ENCODE measurements around the gene UBD. TPM values are rescaled to one million over a fixed set of nuclear protein-coding genes. Genes with fewer than 3 reads are reported as not detected.

UBD gene
- total and polyA plus RNA-seq, 2 experiments from 2014 or later = not detected

DNA sequence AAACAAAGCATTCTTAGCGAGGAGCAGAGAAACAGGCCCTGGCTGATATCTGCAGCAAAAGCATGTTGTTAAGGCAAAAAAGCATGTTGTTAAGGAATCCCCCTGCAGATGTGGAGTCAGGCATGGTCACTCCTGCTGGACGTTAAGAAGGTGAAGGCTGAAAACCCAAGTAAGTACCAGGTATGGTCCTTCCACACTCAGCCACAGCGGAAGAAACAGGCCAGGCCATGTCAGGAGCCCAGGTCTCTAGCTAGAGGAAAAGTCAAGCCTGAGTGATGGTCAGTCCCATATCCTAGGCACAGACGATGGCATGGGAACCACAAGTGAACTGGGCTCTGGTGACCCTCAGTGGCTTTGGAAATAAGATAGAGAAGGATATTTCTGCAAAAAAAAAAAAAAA is 39.3 kb downstream of the UBD start:
- 30 to 40% methylated on average over 4 of the region's 4 CpGs for WGBS, 2 experiments (ENCODE audit: low coverage in 1 of 2, low lambda C conversion rate in 2 of 2, missing lambda C conversion rate in 2 of 2)
- H3K27me3 ChIP-seq (replicated peaks; ENCODE audit: insufficient read depth) = no peaks in the 10 kb centered on the region
- in situ Hi-C loops (cut with MboI) = no loop called here
- H3F3A ChIP-seq (ENCODE audit: insufficient read depth) = no peaks in the 10 kb centered on the region
- no peak overlapping the region for H2AFZ ChIP-seq
- no peak overlapping the region for H3K27ac ChIP-seq
- no peaks in the 10 kb centered on the region for H4K20me1 ChIP-seq (ENCODE audit: insufficient read depth)
- no peak overlapping the region for H3K9ac ChIP-seq
- H3K4me3 ChIP-seq = no peak overlapping the region
- no peak overlapping the region for H3K4me2 ChIP-seq (ENCODE audit: unreplicated experiment)
- H3K79me2 ChIP-seq (ENCODE audit: insufficient read depth) = no peaks in the 10 kb centered on the region
- H3K4me1 ChIP-seq (ENCODE audit: insufficient read depth) = no peaks in the 10 kb centered on the region
- no peaks in the 10 kb centered on the region for H3K9me3 ChIP-seq (ENCODE audit: low read depth)
- DNase-seq = no peak
- no peak for TF ChIP-seq EZH2phosphoT487 (IDR thresholded peaks at IDR 0.05; ENCODE audit: insufficient read depth, low read depth)
- TF ChIP-seq EZH2 (IDR thresholded peaks at IDR 0.05; ENCODE audit: insufficient read depth, poor library complexity, severe bottlenecking) = no peak
- no peaks in the 10 kb centered on the region for H3K9me2 ChIP-seq (ENCODE audit: insufficient read depth)
- H3K36me3 ChIP-seq (ENCODE audit: low read depth) = no peaks in the 10 kb centered on the region

DNA sequence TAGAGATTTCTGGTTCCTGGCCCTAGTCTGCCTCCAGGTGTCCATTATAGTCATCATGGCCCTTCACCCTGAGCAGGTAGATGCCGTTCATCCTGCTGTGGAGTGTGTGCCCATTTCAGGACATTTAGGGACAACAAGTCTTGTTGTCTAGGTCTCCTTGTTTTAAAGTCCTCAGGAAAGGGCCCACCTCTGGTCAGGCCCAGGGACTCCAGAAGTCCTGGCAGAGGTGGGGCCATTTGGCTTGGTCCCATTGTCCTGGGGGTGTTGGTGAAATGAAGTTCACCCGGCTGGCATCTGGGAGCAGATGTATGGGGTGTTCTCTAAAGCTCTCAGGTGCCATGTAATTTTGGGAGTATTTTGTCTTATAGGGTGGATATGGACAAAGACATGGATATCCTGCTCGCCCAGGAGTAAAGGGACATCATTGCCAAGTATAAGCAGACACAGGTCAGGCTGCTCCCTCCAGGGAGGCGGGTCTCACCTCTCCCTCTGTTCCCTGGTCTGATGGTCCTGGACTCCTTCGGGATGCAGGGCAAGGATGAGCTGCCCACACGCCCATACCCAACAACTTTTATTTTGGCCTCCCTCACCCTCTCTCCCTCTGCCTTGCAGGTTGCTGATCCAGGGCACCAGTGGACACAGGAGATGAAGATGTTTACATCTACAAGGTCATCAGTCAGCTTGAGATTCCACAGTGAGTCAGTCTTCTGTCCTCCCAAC is 40.1 kb downstream of the UBD start:
- no peak overlapping the region for H3K9ac ChIP-seq
- no peak overlapping the region for H2AFZ ChIP-seq
- H3K36me3 ChIP-seq (ENCODE audit: low read depth) = no peaks in the 10 kb centered on the region
- no peaks in the 10 kb centered on the region for H3F3A ChIP-seq (ENCODE audit: insufficient read depth)
- TF ChIP-seq EZH2phosphoT487 (IDR thresholded peaks at IDR 0.05; ENCODE audit: insufficient read depth, low read depth) (no peak), EZH2 (IDR thresholded peaks at IDR 0.05; ENCODE audit: insufficient read depth, poor library complexity, severe bottlenecking) (no peak)
- H3K27ac ChIP-seq = no peak overlapping the region
- no peaks in the 10 kb centered on the region for H4K20me1 ChIP-seq (ENCODE audit: insufficient read depth)
- H3K9me3 ChIP-seq (ENCODE audit: low read depth) = no peaks in the 10 kb centered on the region
- no peak overlapping the region for H3K4me3 ChIP-seq
- no peaks in the 10 kb centered on the region for H3K79me2 ChIP-seq (ENCODE audit: insufficient read depth)
- 28 to 31% methylated on average over 6 of the region's 6 CpGs for WGBS, 2 experiments (ENCODE audit: low coverage in 1 of 2, low lambda C conversion rate in 2 of 2, missing lambda C conversion rate in 2 of 2)
- H3K9me2 ChIP-seq (ENCODE audit: insufficient read depth) = no peaks in the 10 kb centered on the region
- no peak for DNase-seq
- in situ Hi-C loops (cut with MboI) = no loop called here
- no peaks in the 10 kb centered on the region for H3K27me3 ChIP-seq (replicated peaks; ENCODE audit: insufficient read depth)
- no peaks in the 10 kb centered on the region for H3K4me1 ChIP-seq (ENCODE audit: insufficient read depth)
- no peak overlapping the region for H3K4me2 ChIP-seq (ENCODE audit: unreplicated experiment)

DNA sequence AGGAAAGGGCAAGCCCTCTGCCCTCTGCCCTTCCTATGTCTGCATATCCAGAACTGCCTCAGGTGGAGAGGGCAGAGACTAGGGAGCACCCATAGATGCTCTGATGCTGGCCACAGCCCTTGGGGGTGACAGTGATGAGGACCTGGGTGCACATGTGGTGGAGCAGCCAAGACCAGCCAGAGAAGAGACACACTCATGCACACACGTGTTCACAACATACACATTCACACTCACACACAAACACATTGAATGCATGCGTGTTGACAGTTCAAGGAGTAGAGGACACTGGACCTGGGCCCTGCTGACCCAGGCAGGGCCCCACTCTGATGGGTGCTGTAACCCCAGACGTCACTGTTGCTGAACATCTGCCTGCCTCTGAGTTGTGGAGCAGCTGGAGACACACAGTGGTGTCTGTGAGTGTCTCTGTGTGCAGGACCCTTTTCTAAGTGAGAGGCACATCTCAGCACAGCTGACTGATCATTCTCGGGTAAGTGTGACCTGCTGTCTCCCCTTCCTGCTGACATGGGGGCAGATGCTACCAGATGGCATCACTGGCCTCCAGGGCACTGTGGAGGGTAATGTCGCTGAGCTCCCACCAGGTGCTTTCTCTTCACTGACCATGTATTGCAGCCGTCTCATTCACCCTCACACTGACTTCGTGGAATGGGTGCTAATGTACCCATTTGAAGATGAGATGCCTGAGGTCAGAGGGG is 41.6 kb downstream of the UBD start:
- in situ Hi-C loops (cut with MboI) = no loop called here

DNA sequence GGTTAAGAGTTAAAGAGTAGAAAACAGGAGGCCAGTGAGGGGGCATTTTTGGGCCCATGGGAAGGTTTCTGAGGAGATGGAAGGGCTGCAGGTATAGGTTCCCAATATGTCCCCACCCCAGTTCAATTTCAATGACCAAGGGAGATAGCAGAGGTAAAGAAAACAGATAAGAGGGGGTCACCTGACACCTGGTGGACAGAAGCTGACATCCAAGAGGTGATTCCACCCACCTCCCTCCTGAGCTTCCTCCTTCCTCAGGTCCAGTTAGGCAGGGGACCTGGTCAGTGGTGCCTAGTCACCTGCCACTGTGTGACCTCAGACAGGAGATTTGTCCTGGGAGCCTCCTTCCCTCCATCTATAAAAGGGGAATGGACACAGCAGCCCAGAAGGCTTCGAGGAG is 42.3 kb downstream of the UBD start:
- H3K36me3 ChIP-seq (ENCODE audit: low read depth) = no peaks in the 10 kb centered on the region
- in situ Hi-C loops (cut with MboI) = no loop called here
- H4K20me1 ChIP-seq (ENCODE audit: insufficient read depth) = no peaks in the 10 kb centered on the region
- no peak overlapping the region for H3K27ac ChIP-seq
- DNase-seq = no peak
- no peaks in the 10 kb centered on the region for H3K9me2 ChIP-seq (ENCODE audit: insufficient read depth)
- no peak overlapping the region for H3K9ac ChIP-seq
- WGBS, 2 experiments (ENCODE audit: low coverage in 1 of 2, low lambda C conversion rate in 2 of 2, missing lambda C conversion rate in 2 of 2) = 5 to 8% methylated on average over 1 of the region's 1 CpG
- no peaks in the 10 kb centered on the region for H3K9me3 ChIP-seq (ENCODE audit: low read depth)
- no peaks in the 10 kb centered on the region for H3K79me2 ChIP-seq (ENCODE audit: insufficient read depth)
- no peaks in the 10 kb centered on the region for H3K4me1 ChIP-seq (ENCODE audit: insufficient read depth)
- TF ChIP-seq EZH2phosphoT487 (IDR thresholded peaks at IDR 0.05; ENCODE audit: insufficient read depth, low read depth) (no peak), EZH2 (IDR thresholded peaks at IDR 0.05; ENCODE audit: insufficient read depth, poor library complexity, severe bottlenecking) (no peak)
- no peaks in the 10 kb centered on the region for H3K27me3 ChIP-seq (replicated peaks; ENCODE audit: insufficient read depth)
- H3K4me3 ChIP-seq = no peak overlapping the region
- H3F3A ChIP-seq (ENCODE audit: insufficient read depth) = no peaks in the 10 kb centered on the region
- no peak overlapping the region for H2AFZ ChIP-seq
- H3K4me2 ChIP-seq (ENCODE audit: unreplicated experiment) = no peak overlapping the region

More for the DNA sequence above, 41.6 kb downstream of the UBD start:
- Histone ChIP-seq H3K4me2 (ENCODE audit: unreplicated experiment) (no peak overlapping the region), H3K4me1 (ENCODE audit: insufficient read depth) (no peaks in the 10 kb centered on the region), H3K9me3 (ENCODE audit: low read depth) (no peaks in the 10 kb centered on the region), H3K9me2 (ENCODE audit: insufficient read depth) (no peaks in the 10 kb centered on the region), H3K79me2 (ENCODE audit: insufficient read depth) (no peaks in the 10 kb centered on the region), H3K27me3 (replicated peaks; ENCODE audit: insufficient read depth) (no peaks in the 10 kb centered on the region), H3K4me3 (no peak overlapping the region), H3K9ac (no peak overlapping the region), H3K27ac (no peak overlapping the region), H2AFZ (no peak overlapping the region), H3K36me3 (ENCODE audit: low read depth) (no peaks in the 10 kb centered on the region), H4K20me1 (ENCODE audit: insufficient read depth) (no peaks in the 10 kb centered on the region), H3F3A (ENCODE audit: insufficient read depth) (no peaks in the 10 kb centered on the region)
- no peak for DNase-seq
- TF ChIP-seq EZH2phosphoT487 (IDR thresholded peaks at IDR 0.05; ENCODE audit: insufficient read depth, low read depth) (no peak), EZH2 (IDR thresholded peaks at IDR 0.05; ENCODE audit: insufficient read depth, poor library complexity, severe bottlenecking) (no peak)
- WGBS, 2 experiments (ENCODE audit: low coverage in 1 of 2, low lambda C conversion rate in 2 of 2, missing lambda C conversion rate in 2 of 2) = 20 to 21% methylated on average over 7 of the region's 7 CpGs

All from GM23248 (cell line).